IPS-NIHi7 (cell line): Measurements from ENCODE around the gene RASEF.
"Not testable (repeated sequence)": the region's sequence is repeated elsewhere in the genome, so short reads cannot be mapped to it uniquely, and the experiment has no call there.

Experiments used
- DNase-seq: peaks from one replicate; pipeline ENCODE4 v3.0.0; 2012; ENCODE audit warnings: mixed read lengths; ENCODE audit errors: extremely low spot score

RASEF gene

DNA sequence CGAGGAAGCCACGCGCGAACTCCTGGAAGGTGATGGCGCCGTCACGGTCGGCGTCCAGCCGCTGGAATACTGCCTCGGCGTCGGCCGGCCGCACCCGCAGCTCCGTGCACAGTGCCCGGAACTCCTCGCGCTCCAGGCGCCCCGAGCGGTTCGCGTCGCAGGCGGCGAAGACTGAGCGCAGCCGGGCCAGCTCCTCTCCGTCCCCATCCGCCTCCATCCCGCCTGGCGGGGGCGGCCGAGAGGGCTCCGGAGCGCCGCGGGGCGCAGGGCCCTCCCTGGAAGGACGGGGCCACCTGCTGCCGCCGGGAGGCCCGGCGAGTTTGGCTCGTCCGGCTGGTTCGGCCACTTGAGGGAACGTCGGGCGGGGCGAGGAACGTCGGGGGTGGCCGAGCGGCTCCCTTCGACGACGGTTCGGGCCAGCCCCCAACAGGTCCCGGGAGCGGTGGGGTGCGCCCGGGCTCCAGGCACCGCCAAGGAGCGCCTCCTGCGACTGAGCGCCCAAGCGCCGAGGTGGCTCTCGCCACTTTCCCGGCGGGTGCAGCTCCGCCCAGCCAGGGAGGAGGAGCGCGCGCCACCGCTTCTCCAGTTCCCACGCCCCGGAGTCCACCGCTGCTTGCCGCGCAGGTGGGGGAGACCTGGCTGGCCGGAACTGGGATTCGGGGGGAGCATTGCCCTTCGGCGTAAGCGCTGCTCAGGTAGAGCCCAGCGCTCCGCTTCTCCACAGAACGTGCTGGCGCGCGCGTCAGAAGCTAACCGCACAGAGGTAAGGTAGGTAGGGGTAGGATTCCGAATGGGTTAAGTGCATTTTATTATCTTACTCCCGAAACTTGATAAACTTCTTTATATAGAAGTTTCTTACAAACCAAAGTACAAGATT is at the start of gene RASEF:
TSS of gene RASEF (minus strand) at position 492 of the 877 bp plus-strand sequence. CDS start at position 217, 275 bp downstream.
- peak; percentile 71 for DNase-seq

- DNase-seq = no peak
Measured at GRCh38 chr9:83111169-83111568, 48.2 kb upstream of the RASEF start.

- DNase-seq = no peak
Measured at GRCh38 chr9:83109296-83109695, 46.4 kb upstream of the RASEF start.

- DNase-seq = no peak
Measured at GRCh38 chr9:83108208-83108607, 45.3 kb upstream of the RASEF start.

DNA sequence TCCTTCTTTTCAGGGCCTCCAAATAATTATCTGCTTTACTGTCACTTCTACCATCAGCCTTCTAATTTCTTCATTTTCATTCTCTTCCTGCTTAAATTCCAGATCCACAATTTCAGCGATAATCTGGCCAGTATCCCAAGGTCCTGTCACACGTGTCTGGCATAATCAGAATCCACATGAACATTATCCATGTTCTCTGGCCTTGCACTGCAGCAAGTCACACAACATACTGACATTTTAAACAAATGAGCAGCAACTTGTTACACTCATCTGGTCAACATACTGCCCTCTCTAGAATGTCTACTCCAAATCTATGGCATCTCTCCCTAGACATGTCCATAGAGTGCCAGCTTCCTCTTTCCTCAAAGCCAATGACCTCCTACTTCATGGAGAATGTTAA is 43.8 kb upstream of the RASEF start:
- no peak for DNase-seq

GRCh38 chr9:83106263-83106662 is 43.3 kb upstream of the RASEF start:
- DNase-seq = no peak

DNA sequence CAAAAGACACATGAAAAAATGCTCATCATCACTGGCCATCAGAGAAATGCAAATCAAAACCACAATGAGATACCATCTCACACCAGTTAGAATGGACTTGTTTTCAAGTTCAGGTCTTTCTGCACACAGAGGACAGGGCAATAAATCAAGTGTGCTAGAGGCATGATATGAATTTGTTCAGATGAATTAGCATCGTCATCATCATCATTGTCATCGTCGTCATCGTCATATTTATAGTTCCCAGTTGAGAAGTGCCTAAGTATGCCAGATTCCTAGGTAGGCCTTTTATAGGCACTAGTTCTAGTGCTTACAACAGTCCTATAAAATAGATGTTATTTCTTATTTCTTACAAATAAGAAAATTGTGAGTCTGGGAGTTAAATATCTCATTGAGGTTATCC is 34.7 kb upstream of the RASEF start:
- no peak for DNase-seq

GRCh38 chr9:83093311-83093710 is 30.4 kb upstream of the RASEF start:
- DNase-seq = not testable (repeated sequence)

GRCh38 chr9:83081846-83082245 is 18.9 kb upstream of the RASEF start:
- no peak for DNase-seq

DNA sequence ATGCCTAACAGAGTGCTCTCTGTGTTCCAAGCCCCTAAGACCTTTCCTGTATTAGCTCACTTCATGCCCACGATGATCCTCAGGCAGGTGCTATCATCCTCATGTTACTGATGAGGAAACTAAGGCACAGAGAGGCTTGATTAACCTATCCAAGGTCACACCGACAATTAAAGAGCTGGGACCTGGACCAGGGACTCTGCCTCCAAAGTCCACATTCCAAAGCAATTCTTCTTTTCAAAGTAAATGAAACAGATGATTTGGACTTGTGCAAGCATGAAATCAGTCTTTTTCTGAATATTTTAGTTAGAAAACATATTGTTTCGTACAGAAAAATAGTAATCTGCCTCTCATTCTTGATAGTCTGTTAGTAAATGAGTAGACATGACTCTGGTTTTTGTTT is 18.1 kb upstream of the RASEF start:
- no peak for DNase-seq

DNA sequence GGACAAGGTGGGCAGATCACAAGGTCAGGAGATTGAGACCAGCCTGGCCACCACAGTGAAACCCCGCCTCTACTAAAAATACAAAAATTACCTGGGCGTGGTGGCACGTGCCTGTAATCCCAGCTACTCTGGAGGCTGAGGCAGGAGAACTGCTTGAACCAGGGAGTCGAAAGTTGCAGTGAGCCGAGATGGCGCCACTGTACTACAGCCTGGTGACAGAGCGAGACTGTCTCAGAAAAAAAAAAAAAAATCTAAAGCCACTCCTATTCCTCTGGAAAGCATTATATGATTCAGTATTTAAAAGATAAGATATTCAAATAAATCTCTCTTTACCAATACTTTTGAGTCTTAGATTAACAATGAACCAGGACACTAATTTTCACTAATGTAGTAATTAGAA is 13.0 kb upstream of the RASEF start:
- not testable (repeated sequence) for DNase-seq

DNA sequence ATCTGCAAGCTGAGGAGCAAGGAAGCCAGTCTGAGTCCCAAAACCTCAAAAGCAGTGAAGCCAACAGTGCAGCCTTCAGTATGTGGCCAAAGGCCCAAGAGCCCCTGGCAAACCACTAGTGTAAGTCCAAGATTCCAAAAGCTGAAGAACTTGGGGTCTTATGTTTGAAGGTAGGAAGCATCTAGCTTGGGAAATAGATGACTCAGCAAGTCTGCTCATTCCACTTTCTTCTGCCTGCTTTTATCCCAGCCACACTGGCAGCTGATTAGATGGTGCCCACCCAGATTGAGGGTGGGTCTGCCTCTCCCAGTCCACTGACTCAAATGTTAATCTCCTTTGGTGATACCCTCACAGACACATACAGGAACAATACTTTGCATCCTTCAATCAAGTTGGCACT is 9.6 kb upstream of the RASEF start:
- not testable (repeated sequence) for DNase-seq

- DNase-seq = no peak
Measured at GRCh38 chr9:83071626-83072025, 8.7 kb upstream of the RASEF start.

DNA sequence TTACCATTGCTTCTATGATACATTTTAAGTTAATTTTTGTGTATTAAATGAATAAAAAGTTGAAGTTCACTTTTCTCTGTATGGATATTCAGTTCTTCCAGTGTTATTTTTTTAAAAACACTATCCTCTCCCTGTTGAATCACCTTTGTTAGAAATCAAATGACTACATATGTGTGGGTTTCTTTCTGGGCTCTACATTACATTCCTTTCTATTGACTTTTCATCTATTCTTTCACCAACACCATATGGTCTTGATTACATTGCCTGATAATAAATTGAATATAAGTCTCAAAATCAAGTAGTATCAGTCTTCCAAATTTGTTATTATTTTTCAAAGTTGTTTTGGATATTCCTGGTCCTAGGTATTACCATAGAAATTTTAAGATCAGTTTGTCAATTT is 7.3 kb upstream of the RASEF start:
- no peak for DNase-seq

DNA sequence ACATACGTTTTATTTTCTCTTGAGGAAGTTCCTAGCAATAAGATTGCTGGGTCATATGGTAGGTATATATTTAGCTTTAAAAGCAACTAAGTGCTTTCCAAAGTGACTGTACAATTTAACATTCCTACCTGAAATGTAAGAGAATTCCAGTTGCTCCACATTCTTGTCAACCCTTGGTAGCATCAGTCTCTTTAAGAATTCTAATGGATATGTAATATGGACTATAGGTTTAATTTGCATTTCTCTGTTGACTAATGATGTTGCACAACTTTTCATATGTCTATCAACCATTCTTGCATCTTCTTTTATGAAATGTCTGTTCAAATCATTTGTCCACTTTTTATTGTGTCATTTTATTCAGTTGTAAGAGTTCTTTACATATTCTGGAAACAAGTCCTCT is 6.7 kb upstream of the RASEF start:
- no peak for DNase-seq

- DNase-seq = no peak
Measured at GRCh38 chr9:83068414-83068813, 5.5 kb upstream of the RASEF start.

GRCh38 chr9:83067579-83067978 is 4.6 kb upstream of the RASEF start:
- no peak for DNase-seq

DNA sequence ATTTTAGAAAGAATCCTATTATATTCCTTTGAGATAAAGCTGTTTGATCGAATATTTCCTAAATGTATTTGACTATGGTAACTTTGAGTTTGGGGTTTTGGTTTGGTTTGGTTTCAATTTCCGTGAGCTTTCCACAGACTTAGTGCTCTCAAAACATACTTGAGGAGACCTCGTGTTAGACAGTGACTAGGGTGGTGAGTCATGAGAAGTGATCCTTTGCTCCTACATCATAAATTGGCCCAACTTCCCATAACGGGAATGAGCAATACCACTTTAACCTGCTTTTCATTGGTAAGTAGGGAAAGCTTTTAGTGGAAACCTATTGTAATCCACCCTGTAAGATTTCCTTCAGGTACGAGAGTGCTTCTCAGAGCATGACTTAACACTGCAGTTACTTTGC is 3.8 kb upstream of the RASEF start:
- no peak for DNase-seq

DNA sequence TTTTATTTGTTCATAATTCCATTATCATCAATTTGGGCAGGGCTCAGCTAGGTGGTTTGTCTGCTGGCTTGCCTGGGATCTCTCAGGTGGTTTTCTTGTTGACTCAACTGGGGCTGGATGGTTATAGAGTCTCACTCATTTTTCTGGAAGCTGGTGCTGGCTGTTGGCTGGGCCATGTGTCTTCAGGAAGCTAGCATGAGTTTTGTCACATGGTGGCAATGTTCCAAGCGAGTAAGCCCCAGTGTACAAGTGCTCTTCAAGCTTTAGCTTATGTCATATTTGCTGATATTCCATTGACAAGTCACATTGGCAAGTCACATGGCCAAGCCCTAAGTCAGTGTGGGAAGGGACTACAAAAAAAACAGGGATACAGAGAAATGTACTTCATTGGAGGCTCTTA is 2.3 kb upstream of the RASEF start:
- DNase-seq = no peak

GRCh38 chr9:83061990-83062650 is 822 bp downstream of the RASEF start:
- peak; percentile 37 for DNase-seq

DNA sequence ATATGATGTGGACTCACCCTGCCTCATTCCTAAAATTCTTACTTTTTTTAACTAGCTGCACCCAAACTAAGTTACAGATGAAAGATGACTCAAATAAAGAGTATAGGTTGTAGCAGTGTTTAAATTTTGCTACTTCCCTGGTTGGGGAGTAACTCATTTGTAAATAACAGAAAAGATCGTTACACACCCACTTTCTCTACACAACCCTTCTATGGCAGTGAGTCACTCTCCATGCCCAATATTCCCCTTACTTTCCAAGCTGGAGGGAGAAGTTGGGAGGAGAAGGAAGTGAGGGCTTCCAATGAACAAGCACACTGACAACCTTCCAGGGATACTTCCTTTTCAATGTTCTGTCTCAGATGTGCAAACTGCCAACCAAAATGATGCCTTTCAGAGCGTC is 1.9 kb downstream of the RASEF start:
- no peak for DNase-seq

DNA sequence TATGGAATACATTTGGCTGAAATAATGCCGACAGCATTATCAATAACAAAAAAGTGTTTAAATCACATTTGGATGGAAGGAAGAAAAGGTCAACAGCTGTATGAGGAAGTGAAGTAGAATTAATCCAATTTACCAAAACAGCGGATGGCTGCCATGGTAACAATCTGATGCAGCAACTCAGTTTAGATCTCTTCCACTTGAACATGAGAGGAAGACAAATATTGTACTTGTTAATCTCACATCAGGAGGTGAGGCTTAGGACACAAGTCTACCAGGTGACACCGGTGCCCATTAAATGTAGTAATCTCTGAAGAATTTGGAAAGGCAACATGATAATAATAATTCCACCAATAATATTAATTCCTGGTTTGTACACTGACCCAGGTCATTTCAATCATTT is 2.4 kb downstream of the RASEF start:
- DNase-seq = no peak

- no peak for DNase-seq
Measured at GRCh38 chr9:83059417-83059816, 3.5 kb downstream of the RASEF start.
